Hematopoietic multipotent progenitor cell treated with erythropoietin and hydrocortisone succinate and interleukin-3 and kit ligand, for 15 days (in vitro differentiated cells): ENCODE results near the gene MBTD1.
"Not testable (repeated sequence)": the region's sequence is repeated elsewhere in the genome, so short reads cannot be mapped to it uniquely, and the experiment has no call there.

Source experiments
- DNase-seq: peaks from one replicate; pipeline ENCODE4 v3.0.0-alpha.2; 2015; ENCODE audit warnings: low spot score

Gene MBTD1

GRCh38 chr17:51255673-51256072 lies 4.2 kb downstream of the MBTD1 start:
- DNase-seq = no peak

DNA sequence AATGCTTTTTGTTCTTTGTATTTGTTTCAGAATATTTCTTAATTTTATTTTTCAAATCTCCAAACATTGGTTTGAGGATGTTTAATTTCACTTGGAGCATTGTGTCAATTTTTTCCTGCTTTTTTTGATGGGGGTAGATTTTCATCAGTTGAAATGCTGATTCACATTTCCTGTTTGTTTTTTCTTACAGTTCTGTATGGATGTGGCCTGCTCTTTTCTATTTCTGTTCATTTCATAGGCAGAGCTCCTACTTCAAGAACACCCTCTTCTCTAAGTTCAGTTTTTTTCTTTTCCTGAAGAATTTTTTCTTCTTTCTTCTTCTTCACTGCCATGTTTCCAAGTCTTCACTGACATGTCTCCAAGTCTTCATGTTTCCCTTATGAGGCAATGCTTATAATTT lies 8.8 kb downstream of the MBTD1 start:
- no peak for DNase-seq

GRCh38 chr17:51250314-51250840 lies 9.5 kb downstream of the MBTD1 start:
- no peak for DNase-seq

DNA sequence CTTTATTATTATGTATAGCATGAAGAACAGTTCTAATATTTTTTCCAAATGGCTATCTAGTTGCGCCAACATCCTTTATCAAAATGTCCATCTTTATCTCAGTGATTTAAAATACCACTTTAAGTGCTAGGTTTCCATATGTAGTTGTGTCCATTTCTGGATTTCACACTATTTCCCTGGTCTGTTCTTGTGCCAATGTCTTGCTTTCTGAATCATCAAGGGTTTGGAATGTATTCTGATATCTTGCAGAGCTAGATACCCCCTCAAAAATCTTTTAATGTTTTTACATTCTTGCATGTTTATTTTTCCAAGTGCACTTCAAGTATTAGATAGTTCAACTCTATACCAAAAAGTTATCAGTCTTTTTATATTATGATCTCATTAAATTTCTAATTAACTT lies 14.3 kb downstream of the MBTD1 start:
- DNase-seq = no peak

DNA sequence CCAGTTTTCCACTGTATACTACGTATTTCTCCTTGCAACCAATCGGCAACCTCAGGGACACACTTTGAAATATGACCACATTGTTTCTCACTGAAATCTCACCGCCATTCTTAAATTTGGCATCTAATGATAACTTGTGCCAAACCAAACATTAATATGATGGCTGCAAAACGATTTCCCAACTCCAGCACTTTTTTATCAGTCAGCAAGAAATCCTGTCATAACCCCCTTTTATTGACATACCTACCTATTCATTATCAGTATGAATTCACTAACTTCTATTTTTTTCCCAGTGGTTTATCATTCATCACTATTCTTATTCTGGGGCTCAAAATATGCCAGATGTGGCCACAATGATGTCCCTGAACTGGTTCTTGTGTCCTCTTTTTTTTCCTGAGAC lies 15.8 kb downstream of the MBTD1 start:
- DNase-seq = no peak

GRCh38 chr17:51240275-51240674 lies 19.6 kb downstream of the MBTD1 start:
- DNase-seq = no peak

DNA sequence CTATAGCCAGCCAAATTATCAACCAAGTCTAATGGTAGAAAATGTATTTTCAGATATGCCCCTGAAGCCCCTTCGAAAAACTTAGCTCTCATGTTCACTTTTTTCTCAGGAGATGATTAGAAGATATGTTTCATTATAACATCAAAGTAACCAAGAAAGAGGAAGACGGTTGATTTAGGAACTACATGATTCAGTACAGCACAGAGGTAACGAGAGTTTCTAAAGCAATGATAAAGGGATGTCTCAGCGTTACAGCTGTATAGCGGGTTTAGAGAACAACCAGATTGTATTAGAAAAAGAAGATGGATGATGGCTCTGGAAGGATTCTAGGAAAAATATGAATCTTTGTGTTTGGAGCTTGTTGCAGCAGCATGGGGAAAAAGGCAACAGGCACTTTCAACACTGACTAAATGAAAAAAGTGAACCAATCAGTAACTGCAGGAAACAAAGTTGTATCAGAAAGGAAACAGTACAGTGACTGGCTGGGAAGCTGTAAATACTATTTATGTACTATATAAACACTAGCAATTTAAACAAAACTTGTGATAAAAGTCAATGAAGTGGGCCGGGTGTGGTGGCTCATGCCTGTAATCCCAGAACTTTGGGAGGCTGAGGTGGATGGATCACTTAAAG lies 21.5 kb downstream of the MBTD1 start:
- DNase-seq = no peak

DNA sequence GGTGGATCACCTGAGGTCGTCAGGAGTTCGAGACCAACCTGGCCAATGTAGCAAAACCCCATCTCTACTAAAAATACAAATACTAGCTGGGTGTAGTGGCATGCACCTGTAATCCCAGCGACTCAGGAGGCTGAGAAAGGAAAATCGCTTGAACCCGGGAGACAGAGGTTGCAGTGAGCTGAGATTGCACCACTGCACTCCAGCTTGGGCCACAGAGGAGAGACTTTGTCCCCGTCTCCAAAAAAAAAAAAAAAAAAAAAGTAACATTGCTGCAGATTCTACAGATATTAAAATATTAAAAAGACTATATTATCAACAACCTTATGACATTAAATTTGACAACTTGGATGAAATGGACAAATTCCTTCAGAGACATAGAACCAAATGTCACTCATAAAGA lies 25.7 kb downstream of the MBTD1 start:
- no peak for DNase-seq

- no peak for DNase-seq
These were observed 27.9 kb downstream of the MBTD1 start for GRCh38 chr17:51231999-51232398.

GRCh38 chr17:51230306-51230705 lies 29.5 kb downstream of the MBTD1 start:
- DNase-seq = no peak

DNA sequence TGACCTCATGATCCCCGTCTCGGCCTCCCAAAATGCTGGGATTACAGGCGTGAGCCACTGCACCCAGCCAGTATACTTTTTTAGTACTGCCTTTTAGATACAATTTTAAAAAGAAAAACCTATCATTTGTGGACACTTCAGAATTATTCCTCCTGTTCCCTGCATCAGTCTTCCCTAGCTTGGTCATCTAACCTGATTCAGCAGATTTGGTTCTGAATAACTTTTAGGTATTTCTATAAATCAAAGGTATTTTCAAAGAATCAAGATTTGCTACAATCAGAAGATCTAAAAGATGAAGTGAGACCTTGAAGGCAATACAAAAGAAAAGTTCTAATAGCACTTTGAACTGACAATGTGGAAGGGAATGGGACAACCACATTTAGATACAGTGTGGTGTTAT lies 30.0 kb downstream of the MBTD1 start:
- no peak for DNase-seq

DNA sequence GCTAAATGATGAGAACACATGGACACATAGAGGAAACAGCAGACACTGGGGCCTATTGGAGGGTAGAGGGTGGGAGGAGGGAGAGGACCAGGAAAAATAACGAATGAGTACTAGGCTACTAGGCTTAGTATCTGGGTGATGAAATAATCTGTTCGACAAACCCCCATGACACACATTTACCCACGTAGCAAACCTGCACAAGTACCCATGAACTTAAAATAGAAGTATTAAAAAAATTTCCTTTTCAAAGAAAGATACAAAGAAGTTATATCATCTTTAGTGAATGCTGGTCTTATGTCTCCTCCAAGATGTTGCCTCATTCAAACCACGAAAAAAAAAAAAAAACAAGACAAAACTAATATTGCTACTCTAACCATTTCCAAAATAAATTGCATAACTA lies 31.7 kb downstream of the MBTD1 start:
- DNase-seq = no peak

GRCh38 chr17:51225523-51225922 lies 34.3 kb downstream of the MBTD1 start:
- DNase-seq = not testable (repeated sequence)

GRCh38 chr17:51224402-51225262 lies 35.2 kb downstream of the MBTD1 start:
- no peak for DNase-seq

DNA sequence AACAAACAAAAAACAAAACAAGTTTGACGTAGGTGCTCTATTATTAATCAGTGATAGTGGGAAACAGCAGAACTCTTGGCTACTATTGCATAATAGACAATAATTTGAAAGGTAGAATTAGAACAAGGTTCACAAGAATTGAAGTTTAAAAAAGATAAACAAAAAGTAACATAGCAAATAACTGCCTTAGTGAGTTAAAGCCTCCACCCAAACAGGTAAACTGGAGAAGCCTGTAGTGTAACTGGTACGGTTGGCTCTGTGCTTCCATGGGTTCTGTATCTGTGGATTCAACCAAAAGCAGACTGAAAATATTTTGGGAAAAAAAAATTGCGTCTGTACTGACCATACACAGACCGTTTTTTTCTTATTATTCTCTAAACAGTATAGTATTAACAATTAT lies 38.5 kb downstream of the MBTD1 start:
- no peak for DNase-seq

- DNase-seq = no peak
These were observed 41.9 kb downstream of the MBTD1 start for GRCh38 chr17:51217946-51218345.

- DNase-seq = no peak
These were observed 44.9 kb downstream of the MBTD1 start for GRCh38 chr17:51214920-51215319.

- no peak for DNase-seq
These were observed 56.0 kb downstream of the MBTD1 start for GRCh38 chr17:51203838-51204237.

DNA sequence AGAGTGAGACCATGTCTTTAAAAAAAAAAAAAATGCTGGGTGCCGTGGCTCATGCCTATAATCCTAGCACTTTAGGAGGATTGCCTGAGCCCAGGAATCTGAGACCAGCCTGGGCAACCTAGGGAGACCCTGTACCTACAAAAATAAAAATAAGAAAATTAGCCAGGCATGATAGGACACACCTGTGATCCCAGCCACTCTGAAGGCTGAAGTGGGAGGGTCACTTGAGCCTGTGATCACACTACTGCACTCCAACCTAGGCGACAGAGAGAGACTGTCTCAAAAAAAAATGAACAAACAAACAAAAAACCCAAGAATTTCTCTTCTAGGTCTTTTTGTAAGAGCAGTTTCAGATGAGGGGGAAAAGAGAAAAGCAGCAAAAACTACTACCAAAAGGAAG lies 59.0 kb downstream of the MBTD1 start:
- no peak for DNase-seq

DNA sequence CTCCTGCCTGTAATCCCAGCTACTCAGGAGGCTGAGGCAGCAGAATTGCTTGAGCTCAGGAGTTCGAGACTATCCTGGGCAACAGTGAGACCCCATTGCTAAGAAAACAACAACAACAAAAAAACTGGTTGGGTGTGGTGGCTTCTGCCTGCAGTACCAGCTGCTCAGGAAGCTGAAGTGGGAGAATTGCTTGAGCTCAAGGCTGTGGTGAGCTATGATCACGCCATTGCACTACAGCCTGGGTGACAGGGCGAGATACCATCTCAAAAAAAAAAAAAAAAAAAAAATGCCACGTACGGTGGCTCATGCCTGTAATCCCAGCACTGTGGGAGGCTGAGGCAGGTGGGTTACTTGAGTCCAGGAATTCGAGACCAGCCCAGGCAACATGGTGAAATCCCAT lies 59.6 kb downstream of the MBTD1 start:
- no peak for DNase-seq

DNA sequence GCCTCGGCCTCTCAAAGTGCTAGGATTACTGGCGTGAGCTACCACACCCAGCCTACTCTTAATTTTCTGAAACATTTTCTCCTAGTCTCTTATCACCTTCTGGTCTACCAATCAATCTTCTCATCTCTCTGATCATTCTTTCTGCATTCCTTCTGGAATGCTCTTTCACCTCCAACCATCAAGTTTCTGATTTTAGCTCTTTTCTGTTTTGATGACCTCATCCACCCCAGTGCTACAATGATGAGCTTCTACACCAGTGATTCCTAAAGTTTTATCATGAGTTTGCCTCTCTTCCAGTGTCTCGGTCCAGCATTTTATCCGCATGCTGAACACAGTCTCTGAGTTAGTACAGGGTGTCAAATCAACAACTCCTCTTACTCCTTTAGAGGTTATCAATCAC lies 62.1 kb downstream of the MBTD1 start:
- DNase-seq = no peak

DNA sequence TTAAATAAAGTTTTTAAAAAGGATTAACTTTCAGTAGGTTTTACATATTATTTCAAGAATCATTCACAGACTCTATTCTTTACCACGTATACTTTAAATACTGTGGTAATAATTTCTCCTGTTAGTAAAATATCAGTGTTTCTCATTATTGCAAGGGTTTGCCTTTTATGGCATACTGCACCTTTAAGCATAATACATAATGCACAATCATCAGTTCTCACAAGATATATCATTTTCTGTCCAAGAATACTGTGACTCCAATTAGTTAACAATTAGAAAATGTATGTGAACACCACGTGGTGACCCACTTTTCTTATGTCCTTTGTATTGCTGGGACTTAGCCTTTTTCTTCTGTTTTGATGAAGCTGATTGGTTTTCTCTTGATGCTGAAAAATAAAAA lies 68.0 kb downstream of the MBTD1 start:
- DNase-seq = no peak

GRCh38 chr17:51189628-51190027 lies 70.2 kb downstream of the MBTD1 start:
- DNase-seq = no peak

DNA sequence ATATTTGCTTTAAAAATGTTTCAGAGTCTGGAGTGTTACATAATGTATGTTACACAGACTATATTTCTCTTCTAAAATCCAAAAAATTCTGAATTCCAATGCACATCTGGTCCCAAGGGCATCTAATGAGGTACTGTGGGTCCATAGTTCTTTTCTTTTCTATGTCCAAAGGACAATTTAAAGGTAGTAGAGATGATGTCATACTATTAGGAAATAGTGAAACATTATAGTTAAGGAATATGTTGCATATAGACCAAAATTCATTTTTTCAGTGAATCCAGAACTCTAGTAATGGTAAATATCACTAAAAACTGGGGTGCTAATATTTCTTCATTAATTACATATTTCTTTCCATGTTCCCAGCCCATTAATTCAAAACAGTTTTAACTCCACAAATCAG lies 70.7 kb downstream of the MBTD1 start:
- no peak for DNase-seq
